SK-N-SH (cell line): ENCODE results near the gene DENND5B. TPM values are rescaled to one million over a fixed set of nuclear protein-coding genes. Genes with fewer than 3 reads are reported as not detected.

Experiments used
- CTCF ChIA-PET: fragments of 300-600, 350-600 bp; formaldehyde crosslinking; extraction: SDS; loops from one replicate; lab custom pipeline; 2021; lab: Yijun Ruan, JAX
- POLR2A ChIA-PET: fragments of 350-600 bp; sonication (Branson Sonifier 250); formaldehyde crosslinking; extraction: SDS; loops from one replicate; lab custom pipeline; 2020; ENCODE audit warnings: antibody characterized with exemption, inconsistent platforms; lab: Yijun Ruan, JAX
- DNase-seq: peaks from one replicate; pipeline ENCODE4 v3.0.0; 2012
- H2AFZ ChIP-seq: fragments of 200-600 bp; sonication (generic); 2 replicates; pipeline ENCODE4 v1.8.1; 2016; ENCODE audit warnings: antibody characterized with exemption, mild to moderate bottlenecking, low read depth
- H3F3A ChIP-seq: fragments of 200-600 bp; sonication (generic); replicated peaks from 2 replicates; pipeline ENCODE3; 2016; ENCODE audit warnings: antibody characterized with exemption, mild to moderate bottlenecking; ENCODE audit not compliant: insufficient read depth
- H3K27ac ChIP-seq, 2 experiments: fragments of 200-500 bp in 1 of 2; fragments of 200-600 bp in 1 of 2; sonication (Bioruptor generic) in 1 of 2; sonication (generic), shearing (Covaris generic) in 1 of 2; 2 replicates each; pipeline versions ENCODE4 v1.5.1 to v1.6.1; 2014 to 2016; ENCODE audit warnings: low read depth in 2 of 2, inconsistent platforms in 1 of 2, low read length in 1 of 2, mild to moderate bottlenecking in 1 of 2, mixed read lengths in 1 of 2
- H3K27me3 ChIP-seq: fragments of 200-600 bp; sonication (generic), shearing (Covaris generic); 2 replicates; pipeline ENCODE4 v1.6.1; 2016; ENCODE audit warnings: mixed run types; ENCODE audit not compliant: insufficient read depth
- H3K36me3 ChIP-seq, 2 experiments: fragments of 200-500 bp in 1 of 2; fragments of 200-600 bp in 1 of 2; sonication (Bioruptor generic) in 1 of 2; sonication (generic) in 1 of 2; replicated peaks in 1 of 2; 2 replicates each; pipeline versions ENCODE3 to v1.5.1; 2014 to 2016; ENCODE audit warnings: low read length in 1 of 2, mild to moderate bottlenecking in 1 of 2; ENCODE audit not compliant: insufficient read depth in 2 of 2, control insufficient read depth in 1 of 2
- H3K4me1 ChIP-seq, 2 experiments: fragments of 200-500 bp in 1 of 2; fragments of 200-600 bp in 1 of 2; sonication (Bioruptor generic) in 1 of 2; sonication (generic), shearing (Covaris generic) in 1 of 2; 2 replicates each; pipeline versions ENCODE4 v1.5.1 to v1.6.1; 2014 to 2016; ENCODE audit warnings: low read depth in 1 of 2, low read length in 1 of 2, mixed run types in 1 of 2; ENCODE audit not compliant: insufficient read depth in 2 of 2, control insufficient read depth in 1 of 2
- H3K4me2 ChIP-seq: fragments of 200-600 bp; sonication (generic), shearing (Covaris generic); 2 replicates; pipeline ENCODE4 v1.6.1; 2017; ENCODE audit warnings: mixed run types
- H3K4me3 ChIP-seq, 2 experiments: fragments of 200-500 bp in 1 of 2; fragments of 200-600 bp in 1 of 2; sonication (Bioruptor generic) in 1 of 2; sonication (generic), shearing (Covaris generic) in 1 of 2; 2 replicates each; pipeline versions ENCODE4 v1.5.1 to v1.8.1; 2014 to 2016; ENCODE audit warnings: low read depth in 2 of 2, inconsistent platforms in 1 of 2, low read length in 1 of 2, mild to moderate bottlenecking in 1 of 2, mixed read lengths in 1 of 2, moderate library complexity in 1 of 2
- H3K79me2 ChIP-seq: fragments of 200-600 bp; sonication (generic); 2 replicates; pipeline ENCODE4 v1.8.1; 2017; ENCODE audit warnings: mild to moderate bottlenecking; ENCODE audit not compliant: insufficient read depth
- H3K9ac ChIP-seq: fragments of 200-600 bp; sonication (generic); 2 replicates; pipeline ENCODE4 v1.6.1; 2017; ENCODE audit warnings: mixed run types
- H3K9me2 ChIP-seq: fragments of 200-600 bp; sonication (generic); 2 replicates; pipeline ENCODE4 v1.6.1; 2017; ENCODE audit warnings: mixed run types
- H3K9me3 ChIP-seq: fragments of 200-600 bp; sonication (generic); 2 replicates; pipeline ENCODE4 v1.6.1; 2017; ENCODE audit warnings: mixed run types, mild to moderate bottlenecking, moderate library complexity
- H4K20me1 ChIP-seq: fragments of 200-600 bp; sonication (generic); 2 replicates; pipeline ENCODE4 v1.6.1; 2017; ENCODE audit warnings: mild to moderate bottlenecking, mixed run types; ENCODE audit not compliant: insufficient read depth
- CHD2 ChIP-seq: fragments of 150-350 bp; IDR thresholded peaks from 2 replicates; pipeline ENCODE4 v1.6.1; 2018; ENCODE audit warnings: low read length; ENCODE audit not compliant: partially characterized antibody
- CTCF ChIP-seq: fragments of 200-600 bp; sonication (generic); IDR thresholded peaks from 2 replicates; pipeline ENCODE4 v1.6.1; 2017; ENCODE audit warnings: antibody characterized with exemption, mild to moderate bottlenecking, moderate library complexity
- ELF1 ChIP-seq: IDR thresholded peaks from 2 replicates; pipeline ENCODE4 v1.4.0; 2012
- EP300 ChIP-seq, 2 experiments: IDR thresholded peaks; 2 replicates each; pipeline versions ENCODE4 v1.4.0 to v1.6.1; 2012; ENCODE audit warnings: borderline replicate concordance in 1 of 2, low read depth in 1 of 2, low read length in 1 of 2
- GABPA ChIP-seq: IDR thresholded peaks from 2 replicates; pipeline ENCODE4 v1.4.0; 2012; ENCODE audit warnings: low read depth, mild to moderate bottlenecking
- IRF3 ChIP-seq: fragments of 150-350 bp; IDR thresholded peaks from 2 replicates; pipeline ENCODE4 v1.6.1; 2016; ENCODE audit warnings: mild to moderate bottlenecking, low read depth, low read length
- MAX ChIP-seq: IDR thresholded peaks from 2 replicates; pipeline ENCODE4 v1.4.0; 2012; ENCODE audit warnings: low read depth
- MEF2A ChIP-seq: IDR thresholded peaks from 2 replicates; pipeline ENCODE4 v1.4.0; 2012; ENCODE audit warnings: low read depth, borderline replicate concordance
- MXI1 ChIP-seq: IDR thresholded peaks from 2 replicates; pipeline ENCODE4 v1.6.1; 2012; ENCODE audit warnings: mild to moderate bottlenecking, low read depth, low read length, improper control_type of control experiment
- NFIC ChIP-seq: IDR thresholded peaks from 2 replicates; pipeline ENCODE4 v1.4.0; 2012; ENCODE audit warnings: borderline replicate concordance
- PBX3 ChIP-seq: IDR thresholded peaks from 2 replicates; pipeline ENCODE4; 2012
- POLR2AphosphoS5 ChIP-seq: IDR thresholded peaks from 2 replicates; pipeline ENCODE4 v1.6.1; 2012; ENCODE audit warnings: low read depth, low read length
- RAD21 ChIP-seq: IDR thresholded peaks from 2 replicates; pipeline ENCODE4 v1.6.1; 2012; ENCODE audit warnings: mild to moderate bottlenecking, low read length
- RCOR1 ChIP-seq: fragments of 150-350 bp; IDR thresholded peaks from 2 replicates; pipeline ENCODE4 v1.6.1; 2017; ENCODE audit warnings: antibody characterized with exemption, low read length
- RFX5 ChIP-seq: IDR thresholded peaks from 2 replicates; pipeline ENCODE4 v1.6.1; 2012; ENCODE audit warnings: mild to moderate bottlenecking, improper control_type of control experiment, low read length
- RXRA ChIP-seq: IDR thresholded peaks from 2 replicates; pipeline ENCODE4 v1.4.0; 2012; ENCODE audit warnings: low read depth, mild to moderate bottlenecking, borderline replicate concordance
- TAF1 ChIP-seq: IDR thresholded peaks from 2 replicates; pipeline ENCODE4 v1.6.1; 2012; ENCODE audit warnings: low read depth, mild to moderate bottlenecking, low read length, moderate library complexity, borderline replicate concordance
- TCF12 ChIP-seq: IDR thresholded peaks from 2 replicates; pipeline ENCODE4 v1.4.0; 2012
- TEAD4 ChIP-seq: IDR thresholded peaks from 2 replicates; pipeline ENCODE4 v1.4.0; 2012; ENCODE audit warnings: mild to moderate bottlenecking, borderline replicate concordance; ENCODE audit not compliant: insufficient read depth
- USF1 ChIP-seq: IDR thresholded peaks from 2 replicates; pipeline ENCODE4 v1.4.0; 2012; ENCODE audit warnings: low read depth, borderline replicate concordance
- WGBS: methylation state at CpG from one replicate; pipeline ENCODE4 v1.1.6; 2017; ENCODE audit warnings: low lambda C conversion rate; 5-methylcytosine and 5-hydroxymethylcytosine counted together
- polyA plus RNA-seq, 3 experiments: library from polyadenylated mRNA; depleted of rRNA; stranded (reverse); fragments of >200 nt; gene quantifications; 2 replicates each; pipeline ENCODE4 v1.2.3, GENCODE V29; 2012

DENND5B gene
- polyA plus RNA-seq, 1 of the 3 experiments (the other 2 are of a cell fraction) = 5.3 TPM

GRCh38 chr12:31514912-31515311 lies 76.0 kb downstream of the DENND5B start:
- no peak overlapping the region for H3K27ac ChIP-seq
- H3K27me3 ChIP-seq = no peaks in the 10 kb centered on the region
- ChIA-PET POLR2A (no interaction called here), CTCF (no interaction called here)
- peaks cover 59% of the 10 kb centered on the region for H3K79me2 ChIP-seq
- H3F3A ChIP-seq = peaks cover 20% of the 10 kb centered on the region
- peaks cover 0 to 5% of the 10 kb centered on the region in 2 experiments for H3K36me3 ChIP-seq
- no peaks in the 10 kb centered on the region for H3K9me2 ChIP-seq
- H3K9me3 ChIP-seq = no peaks in the 10 kb centered on the region
- no peak overlapping the region for H2AFZ ChIP-seq
- no peak overlapping the region for H3K9ac ChIP-seq
- no peak overlapping the region for H3K4me2 ChIP-seq
- peaks cover 23 to 24% of the 10 kb centered on the region in 2 experiments for H3K4me1 ChIP-seq
- DNase-seq = no peak
- 98% methylated on average over 4 of the region's 4 CpGs for WGBS
- H4K20me1 ChIP-seq = no peaks in the 10 kb centered on the region
- TF ChIP-seq MXI1 = no peak
- no peak for TF ChIP-seq MEF2A
- no peak for TF ChIP-seq RAD21
- TF ChIP-seq USF1 = no peak
- no peak for TF ChIP-seq RXRA
- no peak for TF ChIP-seq POLR2AphosphoS5
- H3K4me3 ChIP-seq = no peak overlapping the region

GRCh38 chr12:31510034-31510433 lies 80.9 kb downstream of the DENND5B start:
- ChIA-PET POLR2A (no interaction called here), CTCF (interaction anchor here (1.2 kb wide), 1 partner anchor 11 kb away, joined by 3 read pairs; no protein-coding TSS in a partner anchor)
- peaks cover 2% of the 10 kb centered on the region; the same call in 1 of the 2 replicates for H3K9me3 ChIP-seq
- no peak overlapping the region for H3K4me3 ChIP-seq
- DNase-seq = no peak
- peaks cover 69% of the 10 kb centered on the region for H3K79me2 ChIP-seq
- peaks cover 0 to 5% of the 10 kb centered on the region in 2 experiments for H3K36me3 ChIP-seq
- no peak overlapping the region for H3K4me2 ChIP-seq
- H2AFZ ChIP-seq = no peak overlapping the region
- no peaks in the 10 kb centered on the region for H3K9me2 ChIP-seq
- peaks cover 0 to 7% of the 10 kb centered on the region in 2 experiments; a peak in 2 of 4 replicates for H3K4me1 ChIP-seq
- H3F3A ChIP-seq = peaks cover 25% of the 10 kb centered on the region
- H3K27me3 ChIP-seq = no peaks in the 10 kb centered on the region
- H3K27ac ChIP-seq = peak overlapping the region in 1 of 2 experiments; percentile 24; a peak in 2 of 4 replicates
- no peak overlapping the region for H3K9ac ChIP-seq
- no peaks in the 10 kb centered on the region for H4K20me1 ChIP-seq
- TF ChIP-seq PBX3 (no peak), MAX (no peak), NFIC (no peak), MEF2A (no peak), RFX5 (no peak), MXI1 (no peak), RXRA (no peak), IRF3 (no peak), EP300 (IDR thresholded peaks at IDR 0.05; ENCODE audit: borderline replicate concordance in 1 of 2, low read depth in 1 of 2, low read length in 1 of 2) (no peak), GABPA (no peak), POLR2AphosphoS5 (no peak), CHD2 (no peak), TEAD4 (no peak), CTCF (no peak), TAF1 (no peak), RCOR1 (no peak), TCF12 (no peak), ELF1 (no peak)
- 87% methylated on average over 3 of the region's 4 CpGs for WGBS
